Astrocyte (in vitro differentiated cells and primary cell): ENCODE results near the gene RIMS4.

Source experiments
- CTCF ChIP-seq: IDR thresholded peaks from 2 replicates; pipeline ENCODE4 v1.5.1; 2011; ENCODE audit warnings: low read depth, mild to moderate bottlenecking, inconsistent platforms, low read length, moderate library complexity; ENCODE audit not compliant: insufficient read depth
- EZH2 ChIP-seq: IDR thresholded peaks from 2 replicates; pipeline ENCODE4 v1.6.1; 2012; ENCODE audit warnings: mild to moderate bottlenecking, low read length, inconsistent platforms; ENCODE audit not compliant: insufficient read depth

DNA sequence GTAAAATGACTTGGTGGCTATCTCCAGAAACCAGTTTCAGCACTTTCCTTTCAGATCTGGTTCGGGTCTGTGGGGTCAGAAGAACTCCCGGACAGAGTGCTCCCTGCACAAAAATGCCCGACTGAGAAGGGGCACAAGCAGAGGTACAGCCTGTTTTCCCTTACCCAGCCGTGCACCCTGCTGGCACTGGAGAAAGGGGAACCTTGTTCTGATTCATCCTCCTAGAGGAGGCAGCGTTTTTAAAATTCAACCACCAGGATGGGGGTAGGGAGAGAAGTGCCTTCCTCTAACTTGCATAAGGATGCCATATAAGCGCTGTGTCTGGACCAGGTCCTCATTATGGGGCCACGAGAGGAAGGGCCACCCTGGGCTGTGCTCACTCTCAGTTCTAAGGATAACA is 17.6 kb downstream of the RIMS4 start:
- TF ChIP-seq CTCF (no peak), EZH2 (no peak)
